Glomerular visceral epithelial cell (primary cell): ENCODE results near the gene CCT6A.
"Not testable (repeated sequence)": the region's sequence is repeated elsewhere in the genome, so short reads cannot be mapped to it uniquely, and the experiment has no call there.

Source experiments
- DNase-seq: peaks from one replicate; pipeline ENCODE4 v3.0.0-alpha.2; 2016; ENCODE audit errors: extremely low spot score

The CCT6A gene

GRCh38 chr7:56051339-56052191, at the start of gene CCT6A, which contains the start of gene PSPH:
CCT6A (plus strand) TSS chr7:56051765; CDS start chr7:56051849, 84 bp downstream.
PSPH (minus strand) TSS chr7:56051444; CDS start chr7:56021212, 30,232 bp downstream.
- peak; percentile 98 for DNase-seq

GRCh38 chr7:56003749-56004148, 47.8 kb upstream of the CCT6A start:
- DNase-seq = no peak

- no peak for DNase-seq
These were observed 44.4 kb upstream of the CCT6A start for GRCh38 chr7:56007167-56007652.

- no peak for DNase-seq
These were observed 43.7 kb upstream of the CCT6A start for GRCh38 chr7:56007891-56008290.

GRCh38 chr7:56009695-56010094, 41.9 kb upstream of the CCT6A start:
- DNase-seq = no peak

- DNase-seq = not testable (repeated sequence)
These were observed 34.5 kb upstream of the CCT6A start for GRCh38 chr7:56017015-56017414.

GRCh38 chr7:56019501-56019900, 32.1 kb upstream of the CCT6A start:
- DNase-seq = no peak

GRCh38 chr7:56023500-56023899, 28.1 kb upstream of the CCT6A start:
- DNase-seq = no peak

- no peak for DNase-seq
These were observed 25.0 kb upstream of the CCT6A start for GRCh38 chr7:56026538-56026937.

GRCh38 chr7:56028942-56029630, 22.5 kb upstream of the CCT6A start:
- DNase-seq = no peak

GRCh38 chr7:56030340-56030739, 21.2 kb upstream of the CCT6A start:
- DNase-seq = no peak

GRCh38 chr7:56031556-56031955, 20.0 kb upstream of the CCT6A start:
- not testable (repeated sequence) for DNase-seq

GRCh38 chr7:56032578-56032977, 19.0 kb upstream of the CCT6A start:
- not testable (repeated sequence) for DNase-seq

- peak; percentile 81 for DNase-seq
These were observed 17.7 kb upstream of the CCT6A start for GRCh38 chr7:56033671-56034432.

GRCh38 chr7:56040730-56041129, 10.8 kb upstream of the CCT6A start:
- DNase-seq = no peak

GRCh38 chr7:56045758-56046157, 5.8 kb upstream of the CCT6A start:
- DNase-seq = not testable (repeated sequence)

GRCh38 chr7:56046721-56047445, 4.7 kb upstream of the CCT6A start:
- peak; percentile 61 for DNase-seq

GRCh38 chr7:56047446-56048116, 4.0 kb upstream of the CCT6A start:
- peak; percentile 43 for DNase-seq

GRCh38 chr7:56048245-56048644, 3.3 kb upstream of the CCT6A start:
- no peak for DNase-seq

GRCh38 chr7:56048763-56049162, 2.8 kb upstream of the CCT6A start:
- peak; percentile 38 for DNase-seq

- no peak for DNase-seq
These were observed 569 bp upstream of the CCT6A start for GRCh38 chr7:56051053-56051338.
